Nucleus accumbens (tissue), 56 donors: ENCODE results near the gene CFAP65.

Experiments
- DNase-seq, 56 donors: peaks; one replicate each; lab custom pipeline; 2025; lab: John Stamatoyannopoulos, UW

CFAP65 gene

DNA sequence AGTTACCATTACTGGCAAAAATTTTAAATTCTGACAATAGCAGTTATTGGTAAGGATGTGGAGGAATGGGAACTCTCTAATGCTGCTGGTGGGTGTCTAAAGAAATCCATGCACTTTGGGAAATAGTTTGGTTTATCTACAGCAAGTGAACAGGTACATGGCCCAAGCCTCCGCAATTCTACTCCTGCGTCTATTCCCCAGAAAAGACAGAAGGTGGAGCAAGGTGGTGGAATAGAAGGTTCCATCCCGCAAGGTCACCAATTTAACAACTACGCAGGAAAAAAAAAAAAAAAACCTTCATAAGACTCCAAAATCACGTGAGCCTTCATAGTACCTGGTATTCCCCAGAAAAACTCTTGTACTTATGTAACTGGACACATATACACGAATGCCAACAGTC, 6.5 kb downstream of the CFAP65 start:
- no peak for DNase-seq

DNA sequence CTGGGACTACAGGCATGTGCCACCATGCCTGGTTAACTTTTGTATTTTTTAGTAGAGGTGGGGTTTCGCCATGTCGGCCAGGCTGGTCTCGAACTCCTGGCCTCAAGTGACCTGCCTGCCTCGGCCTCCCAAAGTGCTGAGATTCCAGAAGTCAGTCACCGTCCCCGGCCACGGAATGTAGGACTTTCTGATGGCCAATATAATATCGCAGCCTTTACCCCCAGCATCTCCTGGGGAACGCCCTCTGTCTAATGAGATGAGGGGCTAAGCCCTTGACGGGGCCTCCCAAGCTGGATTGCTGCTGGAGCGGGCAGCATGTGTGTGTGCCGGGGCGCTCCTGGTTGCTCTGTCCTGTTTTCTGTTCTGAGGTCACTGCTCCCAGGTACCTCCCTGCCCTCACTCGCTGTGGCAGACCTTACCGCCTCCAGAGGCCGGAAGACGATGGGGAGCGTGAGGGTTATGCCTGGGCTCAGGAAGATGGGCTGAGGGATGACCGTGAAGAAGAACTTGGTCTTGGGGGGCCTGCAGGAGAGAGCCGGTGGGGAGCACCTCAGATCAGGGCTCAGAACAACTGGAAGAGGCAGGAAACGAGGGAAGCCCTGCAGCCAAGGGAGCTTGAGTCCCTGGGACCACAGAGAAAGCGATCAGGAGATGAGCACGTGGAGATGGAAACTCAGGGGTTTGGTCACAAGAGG, 9.1 kb downstream of the CFAP65 start:
- DNase-seq, result no peak

DNA sequence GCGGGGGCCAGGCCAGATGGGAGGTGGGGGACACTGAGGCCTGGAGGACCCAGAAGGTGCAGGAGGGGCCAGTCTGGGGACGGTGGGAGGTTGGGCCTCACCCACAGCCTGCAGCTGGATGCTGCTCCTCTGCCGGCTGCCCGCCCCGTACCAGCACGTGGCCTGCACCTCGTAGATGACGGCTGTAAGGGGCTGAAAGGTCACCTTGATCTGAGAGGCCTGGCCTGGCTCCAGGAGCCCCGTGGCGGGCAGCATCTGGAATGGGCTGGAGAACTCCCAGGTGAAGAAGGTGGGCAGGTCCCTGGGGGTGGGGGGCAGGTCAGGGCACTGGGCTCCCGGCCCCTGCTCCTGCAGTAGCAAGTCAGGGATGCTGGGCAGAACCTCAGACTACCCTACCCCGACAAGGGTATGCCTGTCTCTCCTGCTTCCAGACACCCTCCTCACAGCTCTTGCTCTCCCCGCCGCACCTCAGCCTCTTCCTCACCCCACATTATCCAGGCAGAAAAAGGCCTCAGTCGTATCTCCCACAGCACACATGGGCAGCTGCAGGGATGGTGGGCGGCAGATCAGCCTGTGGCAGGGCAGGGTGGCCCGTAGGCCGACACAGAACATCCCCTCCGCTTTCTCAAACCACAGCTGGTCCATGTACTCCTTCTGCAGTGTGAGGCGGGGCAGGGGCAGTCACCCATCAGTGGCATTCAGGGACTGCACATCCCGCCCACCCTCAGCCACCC, 10.1 kb downstream of the CFAP65 start:
- no peak for DNase-seq

DNA sequence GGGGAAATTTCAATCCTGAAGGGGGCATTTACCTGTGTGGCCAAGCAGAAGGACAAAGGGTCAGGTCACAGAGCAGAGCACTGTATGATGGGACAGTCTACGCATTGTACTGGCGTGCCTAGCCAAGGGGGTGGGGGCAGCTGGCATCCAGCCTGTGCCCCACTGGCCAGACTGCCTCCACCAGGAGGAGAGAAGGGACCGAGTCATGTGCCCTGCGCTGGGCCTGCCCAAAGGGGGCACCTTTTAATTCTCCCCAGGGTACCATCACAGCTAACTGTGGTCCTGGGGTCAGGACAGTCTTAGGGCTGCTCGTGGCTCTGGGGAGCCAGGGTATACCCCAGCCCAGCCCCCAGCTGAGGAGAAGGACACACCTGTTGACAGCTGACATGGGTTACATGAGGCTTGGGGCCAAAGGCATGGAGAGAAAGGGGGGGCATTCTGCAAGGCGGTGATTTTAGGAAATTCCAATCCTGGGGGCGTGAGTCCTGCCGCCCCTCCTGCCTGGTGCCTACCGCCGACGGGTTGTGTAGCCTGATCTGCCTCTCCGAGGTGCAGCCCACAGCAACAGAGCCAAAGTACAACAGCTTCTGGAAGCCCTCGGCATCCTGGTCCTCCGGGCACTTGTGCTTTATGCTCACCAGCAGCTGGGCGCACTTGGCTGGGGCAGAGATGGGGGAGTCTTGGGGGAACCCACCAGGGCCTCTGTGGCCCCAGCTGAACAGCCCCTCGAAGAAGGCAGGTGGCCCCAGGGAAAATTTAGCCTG, 11.0 kb downstream of the CFAP65 start:
- no peak for DNase-seq

DNA sequence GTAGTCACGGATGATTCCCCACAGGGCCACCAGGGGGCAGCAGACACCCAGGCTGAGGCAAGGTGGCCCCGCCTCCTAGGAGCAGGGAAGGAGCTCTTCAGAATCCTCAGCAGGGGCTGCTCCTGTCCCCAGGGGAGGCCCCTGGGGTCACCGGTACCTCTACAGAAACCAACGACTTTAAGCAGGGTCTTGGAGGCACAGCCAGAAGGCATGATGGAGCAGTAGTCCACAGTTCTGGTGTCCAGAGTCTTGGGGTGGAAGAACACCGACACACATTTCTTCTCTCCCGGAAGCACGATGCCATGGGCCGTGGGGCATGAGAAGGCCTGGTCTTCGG, 11.5 kb downstream of the CFAP65 start:
- peak in 54 of 56 donors; percentile 18 to 91 (median 67) for DNase-seq

DNA sequence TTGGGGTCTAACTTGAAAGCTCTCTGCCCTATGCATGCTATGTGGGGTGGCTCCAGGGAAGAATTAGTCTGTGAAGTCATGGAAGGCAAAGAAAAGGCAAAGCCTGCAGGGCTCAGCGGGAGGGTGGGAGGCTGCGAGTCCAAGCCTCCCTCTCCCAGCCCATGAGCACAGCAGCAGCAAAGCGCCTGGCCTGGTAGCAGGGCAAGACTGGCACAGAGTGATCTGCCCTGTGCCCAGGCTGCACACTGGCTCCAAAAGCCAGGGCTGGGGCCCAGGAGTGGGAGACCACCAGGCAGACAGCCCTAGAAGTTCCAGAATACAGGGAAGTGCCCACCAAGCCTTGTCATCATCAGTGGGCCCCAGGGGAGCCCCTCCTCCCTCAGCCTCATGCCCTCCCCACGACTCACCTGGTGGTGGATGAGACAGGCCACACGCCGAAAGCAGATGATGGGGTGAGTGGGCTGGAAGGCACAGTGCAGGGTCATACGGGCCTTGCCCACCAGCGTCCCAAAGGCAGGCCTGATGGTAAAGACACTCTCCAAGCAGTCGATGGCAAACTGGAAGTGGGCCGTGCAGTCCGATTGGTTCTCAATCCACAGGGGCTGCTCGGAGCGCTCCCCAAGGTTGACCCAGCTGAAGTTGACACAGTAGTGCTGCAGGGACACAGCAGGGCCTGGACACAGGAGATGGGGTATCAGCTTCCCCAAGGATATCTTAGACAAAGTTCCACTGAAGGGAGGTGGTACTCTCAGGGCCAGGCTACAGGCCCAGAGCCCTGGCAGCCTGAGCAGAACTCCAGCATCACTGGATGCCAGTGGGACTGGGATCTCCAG, 12.1 kb downstream of the CFAP65 start:
- no peak for DNase-seq

DNA sequence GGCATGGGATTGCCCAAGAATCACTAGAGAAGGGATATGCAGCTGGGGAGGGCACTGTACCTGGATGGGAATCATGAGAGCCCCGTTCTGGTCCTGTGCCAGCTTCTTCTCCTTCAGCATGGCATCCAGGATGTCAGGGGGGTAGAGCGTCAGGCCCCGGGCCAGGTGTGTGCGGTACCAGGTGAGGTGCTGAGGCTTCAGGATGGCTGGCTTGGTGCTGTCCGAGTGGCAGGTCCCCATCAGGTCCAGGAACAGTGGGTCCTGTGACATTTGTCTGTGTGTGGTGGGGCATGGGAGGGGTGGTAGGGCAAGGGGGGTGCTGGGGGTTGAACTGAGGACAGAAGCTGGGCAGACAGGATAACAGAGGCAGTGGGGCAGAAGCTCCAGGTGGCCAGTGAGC, 13.2 kb downstream of the CFAP65 start:
- DNase-seq, result no peak

DNA sequence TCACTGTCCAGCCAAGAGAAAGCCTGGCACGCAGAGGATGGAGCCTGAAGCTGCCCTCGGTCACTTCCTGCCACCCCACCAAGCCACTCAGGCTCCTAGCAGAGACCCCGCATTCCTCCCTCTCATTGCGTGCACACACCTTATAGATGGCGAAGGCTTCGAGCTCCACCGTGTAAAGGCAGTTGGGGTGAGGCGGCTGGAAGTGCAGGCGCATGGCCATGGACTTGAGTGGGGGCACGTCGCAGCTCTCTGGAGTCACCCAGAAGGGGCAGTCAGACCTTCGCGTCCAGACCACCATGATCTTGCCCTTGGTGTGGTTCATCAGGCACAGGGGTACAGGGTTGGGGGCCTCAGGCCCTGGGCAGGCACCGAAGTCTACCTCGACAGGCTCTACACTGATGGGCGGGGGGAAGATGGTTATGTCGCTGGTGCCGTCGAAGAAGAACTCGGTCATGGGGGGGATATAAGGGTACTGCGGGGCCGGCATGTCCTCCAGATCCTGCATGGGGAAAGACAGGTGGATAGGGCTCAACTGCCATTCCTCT, 13.7 kb downstream of the CFAP65 start:
- no peak for DNase-seq

DNA sequence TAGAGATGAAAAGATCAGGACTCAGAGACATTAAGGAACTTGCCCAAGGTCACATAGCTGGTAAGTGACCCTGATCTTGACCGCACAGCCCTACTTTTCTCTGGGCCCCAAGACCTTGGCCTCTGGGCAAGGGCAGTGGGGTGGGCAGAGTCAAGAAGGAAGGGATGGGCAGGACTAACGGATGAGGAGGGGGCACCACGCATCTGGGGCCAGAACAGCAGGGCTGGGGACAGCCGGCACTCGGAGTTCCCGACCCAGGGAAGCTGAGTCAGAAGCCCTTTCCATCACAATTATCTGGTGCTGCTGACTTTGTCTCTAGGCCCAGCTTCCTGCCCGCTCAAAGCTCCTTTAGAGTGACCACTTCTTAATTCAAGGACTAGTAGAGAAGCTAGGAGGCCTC, 14.4 kb downstream of the CFAP65 start:
- DNase-seq, result no peak

DNA sequence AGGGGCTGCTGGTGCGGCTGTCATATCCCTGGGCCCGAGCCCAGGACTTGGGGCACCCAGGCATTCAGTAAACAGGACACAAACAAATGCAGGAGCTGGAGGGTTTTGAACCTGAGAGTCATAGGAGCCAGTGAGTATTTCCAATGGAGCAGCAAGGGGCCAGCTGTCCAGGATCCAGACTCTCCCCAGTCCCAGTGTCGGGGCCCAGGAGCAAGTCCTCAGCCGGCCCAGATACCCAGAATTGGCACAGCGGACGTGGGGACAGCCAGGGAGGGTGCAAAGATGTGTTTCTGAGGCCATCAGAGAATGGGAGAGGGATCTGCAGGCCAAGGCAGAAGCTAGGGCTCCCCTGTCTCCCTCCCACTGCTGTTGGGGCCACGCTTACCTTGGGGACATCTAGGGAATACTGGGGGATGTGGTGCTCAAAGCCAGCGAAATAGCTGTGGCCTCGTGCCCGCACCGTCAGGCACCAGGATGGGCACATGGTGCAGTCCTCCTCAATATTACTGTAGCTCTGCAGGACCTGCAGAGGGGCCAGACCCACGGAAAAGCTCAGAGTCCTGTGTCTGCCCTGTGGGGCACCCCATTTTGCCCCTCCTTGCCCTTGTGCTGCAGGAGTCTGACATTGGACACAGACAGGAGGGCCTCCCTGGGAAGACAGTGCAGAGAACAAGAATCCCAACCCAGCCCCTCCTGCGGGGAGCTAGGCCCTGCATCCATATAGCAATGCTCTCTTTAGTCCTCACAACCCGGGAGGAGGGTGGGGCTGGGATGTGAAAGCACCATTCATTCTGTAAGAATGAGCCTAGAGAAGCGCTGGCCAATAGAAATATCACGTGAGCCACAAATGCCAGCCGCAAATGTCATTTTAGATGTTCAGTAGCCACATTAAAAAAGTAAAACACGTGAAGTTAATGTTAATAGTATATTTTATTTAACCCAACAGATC, 15.4 kb downstream of the CFAP65 start:
- DNase-seq, result peak in 52 of 56 donors; percentile 18 to 93 (median 68)

DNA sequence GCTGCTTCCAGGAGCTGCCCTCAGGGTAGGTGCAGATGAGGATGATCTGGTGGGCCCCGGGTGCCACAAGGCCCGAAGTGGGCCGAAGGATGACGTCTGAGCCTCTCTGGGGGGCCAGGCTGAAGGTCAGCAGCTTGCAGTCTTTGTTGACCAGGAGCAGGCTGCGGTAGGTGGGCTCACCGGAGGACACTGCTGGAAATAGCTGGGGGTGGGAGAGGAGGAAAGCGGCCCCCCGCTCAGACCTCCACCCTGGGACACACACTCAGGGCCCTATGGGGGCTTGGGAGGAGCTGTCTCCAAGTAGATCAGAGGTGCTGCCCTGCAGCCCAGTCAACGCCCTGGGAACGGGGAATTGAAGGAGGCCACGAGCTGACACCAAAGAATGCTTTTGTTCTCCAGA, 17.3 kb downstream of the CFAP65 start:
- DNase-seq, result no peak

DNA sequence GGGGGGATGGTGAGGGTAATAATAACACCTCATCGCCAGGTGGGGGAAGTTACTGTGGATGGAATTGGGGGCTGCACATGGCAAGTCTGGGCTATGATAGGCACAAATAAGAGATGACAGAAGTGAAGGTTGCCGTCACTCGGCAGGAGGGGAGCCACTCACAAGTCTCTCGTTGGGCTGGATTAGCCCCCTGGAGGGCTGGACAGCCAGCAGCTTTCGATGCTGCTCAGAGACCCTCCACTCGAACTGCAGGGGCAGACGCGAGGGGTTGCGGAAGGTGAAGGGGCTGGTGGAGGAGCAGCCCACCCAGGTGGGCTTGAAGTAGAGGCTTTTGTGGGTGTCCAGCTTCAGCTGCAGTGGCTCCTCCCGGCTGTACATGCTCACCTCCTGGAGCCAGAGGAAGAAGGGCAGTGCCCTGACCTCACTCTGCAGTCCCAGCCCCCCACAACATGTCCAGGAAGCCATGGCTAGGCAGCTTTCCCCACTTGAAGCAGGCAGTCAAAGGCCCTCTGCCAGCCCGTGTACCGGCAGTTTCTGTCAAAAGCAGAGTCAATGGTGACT, 18.2 kb downstream of the CFAP65 start:
- DNase-seq, result no peak

DNA sequence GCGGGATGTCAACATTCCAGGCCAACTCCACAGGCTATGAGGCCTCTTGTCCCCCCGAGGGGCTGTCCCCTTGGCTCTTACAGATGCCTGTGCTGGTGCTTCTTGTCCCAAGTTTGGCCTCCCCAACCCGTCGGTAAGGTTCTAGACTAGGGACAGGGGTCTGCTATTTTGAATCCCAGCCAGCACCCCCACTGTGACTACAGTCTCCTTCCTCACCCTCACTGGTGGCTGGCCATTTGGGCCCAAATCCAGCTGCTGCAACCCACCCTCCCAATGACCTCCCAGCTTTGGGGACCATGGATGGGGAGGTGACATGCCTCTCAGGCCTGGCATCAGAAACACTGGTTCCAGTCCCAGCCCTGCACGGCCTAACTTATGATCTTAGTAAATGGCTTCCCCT, 18.7 kb downstream of the CFAP65 start:
- DNase-seq, result no peak

DNA sequence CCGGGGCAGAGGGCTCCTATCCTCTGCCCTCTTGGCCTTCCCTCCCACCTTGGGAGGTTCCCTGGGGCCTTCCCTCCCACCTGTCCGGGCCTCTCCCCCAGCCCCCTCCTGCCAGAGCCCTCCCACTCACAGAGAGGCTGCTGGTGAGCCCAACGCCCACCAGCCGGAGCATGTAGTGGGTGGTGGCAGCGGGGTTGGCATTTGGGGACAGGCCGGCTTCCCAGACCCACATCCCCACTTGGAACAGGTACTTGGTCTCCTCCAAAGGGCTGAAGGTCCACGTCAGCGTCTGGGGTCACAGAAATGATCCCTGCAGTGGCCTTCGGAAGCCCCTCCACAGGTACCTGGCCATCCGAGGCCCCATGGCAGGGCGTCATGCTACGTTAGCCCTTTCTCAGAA, 19.3 kb downstream of the CFAP65 start:
- DNase-seq, result no peak

DNA sequence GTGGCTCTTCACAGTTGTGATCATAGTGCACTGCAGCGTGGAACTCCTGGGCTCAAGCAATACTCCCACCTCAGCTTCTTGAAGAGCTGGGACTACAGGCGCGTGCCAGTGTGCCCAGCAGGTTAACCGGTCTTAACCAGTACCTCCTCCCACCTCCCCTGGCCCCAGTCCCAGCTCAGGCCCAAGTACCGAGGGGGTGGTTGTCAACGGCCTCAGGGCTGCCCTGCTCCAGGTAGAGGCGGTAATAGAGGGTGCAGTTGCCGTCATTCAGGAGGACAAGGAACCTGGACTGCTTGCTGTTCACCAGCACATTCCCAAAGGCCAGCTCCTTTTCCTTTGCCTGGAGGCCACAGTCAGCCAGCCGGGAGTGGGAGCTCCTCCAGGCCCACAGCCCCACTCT, 19.7 kb downstream of the CFAP65 start:
- DNase-seq, result no peak

DNA sequence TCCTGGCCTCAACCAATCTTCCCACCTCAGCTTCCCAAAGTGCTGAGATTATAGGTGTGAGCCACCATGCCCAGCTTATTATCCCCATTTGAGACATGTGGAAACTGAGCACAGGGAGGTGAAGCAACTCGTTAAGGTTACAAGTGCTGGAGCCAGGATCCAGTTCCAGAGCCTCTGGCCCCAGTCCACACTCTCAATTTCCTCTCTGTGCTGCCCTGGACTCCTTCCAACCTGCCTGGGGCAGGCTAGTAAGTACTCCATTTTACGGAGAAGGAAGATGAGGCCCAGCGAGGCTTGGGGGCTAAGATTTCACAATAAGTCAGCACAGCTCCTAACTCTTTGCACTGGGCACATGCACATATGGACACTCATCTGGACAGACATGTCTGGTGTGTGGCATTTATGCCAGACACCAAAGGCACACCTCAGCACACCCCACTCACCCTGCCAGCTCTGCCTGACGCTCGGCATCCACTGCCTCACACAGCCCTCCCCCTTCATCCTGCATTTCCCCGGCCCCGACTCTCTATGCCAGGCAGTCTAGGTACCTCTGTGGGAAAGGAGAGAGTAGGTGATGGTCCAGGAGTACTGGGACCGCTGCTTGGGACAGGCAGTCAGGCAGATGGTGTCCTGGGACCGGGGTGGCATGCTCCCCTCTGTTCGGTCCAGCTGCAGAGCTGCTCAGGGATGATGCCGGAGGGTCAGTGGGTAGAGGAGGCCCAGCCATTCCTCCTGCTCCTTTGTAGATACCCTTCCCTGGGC, 20.5 kb downstream of the CFAP65 start:
- no peak for DNase-seq

DNA sequence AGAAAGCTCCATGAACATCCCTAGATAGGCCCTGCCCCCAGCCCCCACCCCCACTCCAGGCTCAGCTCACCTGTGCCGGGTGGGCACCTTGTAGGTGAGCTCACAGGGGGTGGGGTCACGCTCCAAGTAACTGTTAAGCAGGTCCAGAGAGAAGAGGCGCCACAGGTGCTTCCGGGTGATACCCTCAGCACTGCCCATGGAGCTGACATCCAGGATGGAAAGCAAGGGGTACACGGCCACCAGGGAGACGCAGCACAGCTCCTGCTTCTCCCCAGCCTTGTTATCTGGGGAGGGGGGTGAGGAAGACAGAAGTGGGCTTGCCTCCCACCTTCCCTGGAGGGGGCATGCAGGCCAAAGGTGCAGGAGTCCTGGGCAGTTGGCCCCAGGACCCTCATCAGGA, 21.9 kb downstream of the CFAP65 start:
- DNase-seq, result no peak

DNA sequence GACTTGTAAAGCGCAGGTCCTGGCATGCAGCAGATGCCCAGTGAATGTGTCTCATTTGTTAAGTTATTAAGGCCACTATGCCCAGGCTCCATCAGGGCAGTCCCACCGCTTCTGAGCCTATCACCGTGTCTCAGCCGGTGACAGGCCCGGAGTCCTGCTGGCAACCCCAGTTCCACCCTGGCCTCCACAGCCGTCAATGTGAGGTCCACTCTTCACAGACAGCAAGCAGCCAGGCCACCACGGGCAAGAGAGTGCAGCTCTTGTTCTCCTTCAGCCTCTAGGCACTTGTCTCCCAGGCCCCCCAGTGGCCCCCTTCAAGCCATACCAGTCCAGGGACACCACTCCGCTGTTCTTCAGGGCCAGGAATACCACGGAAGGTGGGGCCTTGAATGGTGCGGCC, 22.6 kb downstream of the CFAP65 start:
- DNase-seq, result no peak
